Stimulated activated CD4-positive, alpha-beta T cell treated with anti-CD3 and anti-CD28 coated beads, Interleukin-1b, Interleukin-23, amount 100 ng/mL, for 1 hour (primary cell): Measurements from ENCODE around the gene PBX1.
"Not testable (repeated sequence)": the region's sequence is repeated elsewhere in the genome, so short reads cannot be mapped to it uniquely, and the experiment has no call there.

ENCODE experiments used
- DNase-seq, 2 donors: peaks; one replicate each; pipeline ENCODE4 v3.0.0-alpha.2; 2020; ENCODE audit warnings: low read depth in 2 of 2

PBX1 gene

GRCh38 chr1:164558461-164559341, at the start of gene PBX1:
PBX1 (plus strand) TSS chr1:164559184.
- DNase-seq = peak; percentile 7 to 33

DNA sequence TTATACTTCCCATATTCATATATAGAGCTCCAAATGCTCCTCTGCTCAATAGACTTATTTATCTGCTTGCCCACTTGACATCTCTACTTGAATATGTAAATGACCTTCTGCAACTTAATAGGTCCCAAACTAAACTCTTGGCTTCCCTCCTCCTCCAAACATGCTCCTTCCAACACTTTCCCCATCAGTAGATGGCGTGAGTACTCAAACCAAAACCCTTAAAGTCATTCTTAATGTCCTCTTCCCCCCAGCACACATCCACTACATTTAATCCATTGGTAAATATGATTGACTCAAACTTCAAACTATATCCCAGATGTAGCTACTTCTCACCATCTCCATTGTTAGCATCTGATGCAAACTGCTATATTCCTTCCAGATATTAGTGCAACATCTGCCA, 48.5 kb upstream of the PBX1 start:
- no peak for DNase-seq

DNA sequence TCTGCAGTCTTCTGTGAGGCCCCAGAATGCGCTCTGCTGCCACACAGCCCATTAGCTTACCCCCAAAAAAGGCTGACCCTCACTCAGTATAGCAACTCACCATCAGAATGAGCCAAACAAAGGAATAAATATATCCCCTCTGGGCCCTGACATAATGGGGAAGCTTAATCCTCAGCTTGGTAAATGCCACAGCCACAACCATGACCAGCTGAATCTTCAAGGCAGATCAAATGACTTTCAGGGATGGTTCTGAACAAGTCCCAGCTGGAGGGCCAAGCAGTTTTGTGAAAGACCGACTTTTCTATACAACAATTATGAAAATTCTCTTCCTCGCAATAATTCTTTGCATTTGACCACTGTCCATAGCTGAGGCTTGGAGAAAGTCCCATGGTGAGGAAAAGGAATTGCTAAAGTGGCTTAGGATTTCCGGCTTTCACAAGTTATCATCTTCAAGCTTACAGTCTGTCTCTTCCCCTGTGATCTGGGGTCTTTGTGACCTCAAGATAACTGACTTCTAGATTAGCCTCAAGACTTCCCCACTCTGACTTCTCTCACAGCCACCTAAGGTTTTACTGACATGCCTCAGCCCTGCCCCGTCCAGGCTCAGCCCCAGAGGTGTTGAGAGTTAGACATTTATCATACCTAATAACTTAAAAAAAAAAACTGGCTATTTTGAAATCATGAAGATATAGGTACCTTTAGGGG, 47.8 kb upstream of the PBX1 start:
- no peak for DNase-seq

- no peak for DNase-seq
Measured at GRCh38 chr1:164515231-164515630, 43.8 kb upstream of the PBX1 start.

- DNase-seq = no peak
Measured at GRCh38 chr1:164515711-164516331, 43.2 kb upstream of the PBX1 start.

- no peak for DNase-seq
Measured at GRCh38 chr1:164516591-164516990, 42.4 kb upstream of the PBX1 start.

GRCh38 chr1:164518692-164519332, 40.2 kb upstream of the PBX1 start:
- no peak for DNase-seq

DNA sequence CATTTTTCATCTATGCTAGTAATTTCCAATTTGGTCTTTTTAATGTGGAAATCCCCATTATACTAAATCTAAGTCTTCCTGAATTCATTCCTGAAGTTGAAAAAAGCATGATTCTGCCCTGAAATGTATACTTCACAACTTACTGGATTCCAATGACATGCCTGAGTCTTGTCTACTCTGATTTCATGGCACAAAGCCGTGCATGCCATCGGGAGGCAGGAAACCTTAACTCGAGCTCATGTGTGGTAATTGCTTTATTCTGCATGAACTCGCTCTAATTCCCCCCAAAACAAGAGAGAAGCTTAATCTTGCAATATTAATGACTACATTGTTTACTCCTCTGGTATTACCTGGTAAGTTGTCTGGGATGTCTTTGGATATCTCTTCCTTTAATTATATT, 39.6 kb upstream of the PBX1 start:
- no peak for DNase-seq

- DNase-seq = no peak
Measured at GRCh38 chr1:164524810-164525209, 34.2 kb upstream of the PBX1 start.

GRCh38 chr1:164534863-164535610, 23.9 kb upstream of the PBX1 start:
- DNase-seq = no peak

- DNase-seq = not testable (repeated sequence)
Measured at GRCh38 chr1:164552463-164552988, 6.5 kb upstream of the PBX1 start.

- no peak for DNase-seq
Measured at GRCh38 chr1:164557270-164557669, 1.7 kb upstream of the PBX1 start.

- no peak for DNase-seq
Measured at GRCh38 chr1:164559342-164560051, 513 bp downstream of the PBX1 start.

DNA sequence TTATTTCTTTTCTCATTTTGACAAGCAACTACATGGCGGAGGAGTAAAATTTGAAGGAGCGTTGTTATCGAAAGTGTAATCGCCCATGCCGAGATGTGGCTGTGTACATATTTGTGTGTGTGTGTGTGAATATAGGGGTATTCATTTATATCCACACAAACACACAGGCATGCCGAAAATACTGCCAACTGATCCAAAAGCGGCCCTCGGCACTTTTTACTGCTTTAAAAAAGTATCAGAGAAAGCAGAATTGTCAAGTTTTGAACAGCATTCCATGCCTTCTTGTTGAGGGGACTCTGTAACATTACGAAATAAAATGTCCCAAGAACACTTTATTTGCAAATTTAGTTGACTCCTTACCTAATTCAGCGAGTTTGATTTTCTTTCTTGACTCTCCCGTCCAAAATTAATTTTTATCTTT, 1.1 kb downstream of the PBX1 start:
- DNase-seq = no peak

- DNase-seq = no peak
Measured at GRCh38 chr1:164560556-164560955, 1.6 kb downstream of the PBX1 start.

- DNase-seq = no peak
Measured at GRCh38 chr1:164561007-164561406, 2.0 kb downstream of the PBX1 start.

- DNase-seq = no peak
Measured at GRCh38 chr1:164561472-164561871, 2.5 kb downstream of the PBX1 start.

DNA sequence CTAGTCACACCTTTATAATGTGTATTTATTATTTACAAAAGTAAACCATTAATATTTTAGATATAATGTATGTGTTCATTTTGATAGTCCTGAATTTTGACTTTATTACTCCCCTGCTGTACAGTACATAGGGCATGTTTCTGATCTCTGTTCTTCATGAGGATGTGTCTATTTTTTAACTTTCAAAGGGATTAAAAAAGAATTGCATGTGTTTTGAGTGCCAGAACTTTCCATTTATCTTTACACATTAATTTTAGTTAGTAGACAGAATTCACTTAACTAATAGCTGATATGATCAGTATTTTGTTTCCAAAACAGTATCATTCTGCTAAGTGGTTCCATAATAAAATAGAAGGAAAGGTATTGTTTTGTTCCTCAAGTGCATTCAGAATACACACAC, 3.1 kb downstream of the PBX1 start:
- DNase-seq = no peak

DNA sequence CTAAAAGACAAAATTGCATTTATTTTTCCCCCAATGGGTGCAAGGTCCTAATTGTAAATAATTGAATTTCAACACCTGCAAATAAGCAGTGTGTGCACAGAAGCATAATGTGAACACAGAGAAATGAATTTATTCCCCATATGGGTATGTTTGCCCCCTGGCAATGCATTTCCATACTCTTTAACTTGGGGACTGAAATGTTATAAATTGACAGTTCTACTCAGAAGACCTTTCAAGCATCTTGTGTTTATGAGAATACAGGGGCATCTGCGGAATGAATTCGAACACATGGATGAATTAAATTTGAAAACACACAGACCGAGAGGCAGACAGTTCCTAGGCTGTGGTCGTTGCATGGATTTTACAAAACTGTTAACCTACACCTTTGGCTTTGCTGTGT, 3.5 kb downstream of the PBX1 start:
- no peak for DNase-seq

DNA sequence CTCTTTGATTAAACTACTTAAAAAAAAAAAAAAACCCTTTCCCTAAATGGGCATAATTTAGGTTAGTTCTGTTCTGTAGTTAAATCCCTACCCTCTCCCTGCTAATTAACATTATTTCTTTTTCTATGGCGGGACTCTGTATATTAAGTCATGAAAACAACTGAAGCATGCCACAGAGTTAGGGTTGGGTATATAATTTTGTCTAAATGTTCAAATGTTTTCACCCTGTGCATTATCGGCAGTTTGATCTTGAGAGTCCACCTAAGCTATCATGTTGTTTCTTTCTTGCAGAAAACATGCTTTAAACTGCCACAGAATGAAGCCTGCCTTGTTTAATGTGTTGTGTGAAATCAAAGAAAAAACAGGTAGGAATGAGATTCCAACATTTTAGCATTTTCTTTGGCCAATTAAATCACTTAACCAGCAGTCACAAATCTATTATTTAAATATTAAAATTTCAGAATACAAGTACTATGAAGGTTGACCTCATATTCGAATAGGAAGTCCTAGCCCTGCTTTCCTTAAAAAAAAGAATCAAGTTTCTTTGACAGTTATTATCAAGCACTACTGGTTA, 4.0 kb downstream of the PBX1 start:
- DNase-seq = no peak
